Measurements from ENCODE around the gene BUD13. TPM values are rescaled to one million over a fixed set of nuclear protein-coding genes. Genes with fewer than 3 reads are reported as not detected.
"Not testable (repeated sequence)": the region's sequence is repeated elsewhere in the genome, so short reads cannot be mapped to it uniquely, and the experiment has no call there.

The BUD13 gene
- total RNA-seq, 1 donor: 14.5 TPM

DNA sequence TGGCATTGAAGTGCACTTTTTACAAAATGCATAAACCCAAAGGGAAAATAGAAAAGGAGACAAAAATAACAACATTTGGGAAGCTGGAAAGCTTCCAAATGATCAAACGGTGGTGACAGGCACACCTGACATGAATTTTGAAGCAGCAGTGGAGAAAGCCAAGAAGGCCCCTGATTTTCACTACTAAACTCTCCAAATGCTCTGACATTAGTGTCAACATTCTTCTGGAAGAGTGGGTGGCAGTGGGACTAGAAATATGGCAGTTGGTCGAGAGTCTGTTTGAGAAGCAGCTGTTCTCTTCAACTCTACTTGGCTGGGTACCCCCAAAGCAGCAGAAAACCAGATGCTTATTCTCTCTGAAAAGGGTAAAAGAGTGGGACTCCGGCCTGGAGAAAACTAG, 31.2 kb upstream of the BUD13 start:
- Histone ChIP-seq H3K9me3 (ENCODE audit: low read depth, low read length) (no peaks in the 10 kb centered on the region), H3K27me3 (ENCODE audit: insufficient read depth, low read length) (no peaks in the 10 kb centered on the region), H3K4me1 (ENCODE audit: insufficient read depth, low read length) (peaks cover 7% of the 10 kb centered on the region), H3K4me3 (ENCODE audit: insufficient read depth, low read length) (no peak overlapping the region), H3K79me2 (ENCODE audit: insufficient read depth, low read length) (no peaks in the 10 kb centered on the region), H3K36me3 (ENCODE audit: insufficient read depth, low read length) (no peaks in the 10 kb centered on the region), H2AFZ (ENCODE audit: low read length) (no peak overlapping the region), H4K20me1 (ENCODE audit: insufficient read depth, low read length) (no peaks in the 10 kb centered on the region), H3K4me2 (ENCODE audit: insufficient read depth, low read length) (no peak overlapping the region), H3K27ac (ENCODE audit: low read depth, low read length) (no peak overlapping the region)
- no peak for DNase-seq (ENCODE audit: insufficient read length, low spot score, missing footprints)
- TF ChIP-seq, protein P1, sequence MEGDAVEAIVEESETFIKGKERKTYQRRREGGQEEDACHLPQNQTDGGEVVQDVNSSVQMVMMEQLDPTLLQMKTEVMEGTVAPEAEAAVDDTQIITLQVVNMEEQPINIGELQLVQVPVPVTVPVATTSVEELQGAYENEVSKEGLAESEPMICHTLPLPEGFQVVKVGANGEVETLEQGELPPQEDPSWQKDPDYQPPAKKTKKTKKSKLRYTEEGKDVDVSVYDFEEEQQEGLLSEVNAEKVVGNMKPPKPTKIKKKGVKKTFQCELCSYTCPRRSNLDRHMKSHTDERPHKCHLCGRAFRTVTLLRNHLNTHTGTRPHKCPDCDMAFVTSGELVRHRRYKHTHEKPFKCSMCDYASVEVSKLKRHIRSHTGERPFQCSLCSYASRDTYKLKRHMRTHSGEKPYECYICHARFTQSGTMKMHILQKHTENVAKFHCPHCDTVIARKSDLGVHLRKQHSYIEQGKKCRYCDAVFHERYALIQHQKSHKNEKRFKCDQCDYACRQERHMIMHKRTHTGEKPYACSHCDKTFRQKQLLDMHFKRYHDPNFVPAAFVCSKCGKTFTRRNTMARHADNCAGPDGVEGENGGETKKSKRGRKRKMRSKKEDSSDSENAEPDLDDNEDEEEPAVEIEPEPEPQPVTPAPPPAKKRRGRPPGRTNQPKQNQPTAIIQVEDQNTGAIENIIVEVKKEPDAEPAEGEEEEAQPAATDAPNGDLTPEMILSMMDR (IDR thresholded peaks at IDR 0.05; ENCODE audit: extremely low read depth, low read depth, low read length): no peak

DNA sequence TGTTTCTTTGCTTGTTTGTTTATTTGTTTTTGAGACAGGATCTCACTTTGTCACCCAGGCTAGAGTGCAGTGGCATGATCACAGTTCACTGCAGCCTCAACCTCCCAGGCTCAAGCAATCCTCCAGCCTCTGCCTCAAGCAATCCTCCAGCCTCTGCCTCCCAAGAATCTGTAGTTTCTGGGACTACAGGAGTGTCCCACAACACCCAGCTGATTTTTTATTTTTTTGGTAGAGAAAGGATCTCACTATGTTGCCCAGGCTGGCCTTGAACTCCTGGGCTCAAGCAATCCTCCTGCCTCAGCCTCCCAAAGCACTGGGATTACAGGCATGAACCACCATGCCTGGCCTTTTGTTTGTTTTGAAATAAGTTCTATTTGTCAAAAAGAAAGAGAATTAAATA, 28.9 kb upstream of the BUD13 start:
- not testable (repeated sequence) for H3K27ac ChIP-seq (ENCODE audit: low read depth, low read length); H3K4me1 ChIP-seq (ENCODE audit: insufficient read depth, low read length); H3K9me3 ChIP-seq (ENCODE audit: low read depth, low read length); H3K4me2 ChIP-seq (ENCODE audit: insufficient read depth, low read length); H3K27me3 ChIP-seq (ENCODE audit: insufficient read depth, low read length); H3K4me3 ChIP-seq (ENCODE audit: insufficient read depth, low read length); H4K20me1 ChIP-seq (ENCODE audit: insufficient read depth, low read length); H3K36me3 ChIP-seq (ENCODE audit: insufficient read depth, low read length); DNase-seq (ENCODE audit: insufficient read length, low spot score, missing footprints); H2AFZ ChIP-seq (ENCODE audit: low read length); H3K79me2 ChIP-seq (ENCODE audit: insufficient read depth, low read length)

DNA sequence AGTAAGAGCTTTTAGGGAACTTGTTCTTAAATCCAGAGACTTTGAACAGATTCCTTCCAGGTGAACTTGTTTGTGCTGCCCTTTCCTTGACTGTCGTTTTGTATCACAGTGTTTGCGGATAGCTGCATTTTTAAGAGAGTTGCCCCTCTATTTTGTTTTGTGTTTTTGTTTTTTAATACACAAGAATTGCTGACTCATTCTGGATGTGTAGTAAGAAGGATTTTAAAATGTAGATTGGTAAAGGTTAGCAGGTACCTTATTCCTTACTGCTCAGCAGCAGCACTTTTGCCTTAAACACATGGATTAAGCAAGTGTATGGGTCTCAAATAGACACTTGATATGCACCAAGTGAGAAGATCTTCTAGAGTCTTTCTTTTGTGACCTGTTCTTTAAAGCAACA, 27.8 kb upstream of the BUD13 start:
- TF ChIP-seq, protein P1 (IDR thresholded peaks at IDR 0.05; ENCODE audit: extremely low read depth, low read depth, low read length): no peak
- H3K27ac ChIP-seq (ENCODE audit: low read depth, low read length): no peak overlapping the region

DNA sequence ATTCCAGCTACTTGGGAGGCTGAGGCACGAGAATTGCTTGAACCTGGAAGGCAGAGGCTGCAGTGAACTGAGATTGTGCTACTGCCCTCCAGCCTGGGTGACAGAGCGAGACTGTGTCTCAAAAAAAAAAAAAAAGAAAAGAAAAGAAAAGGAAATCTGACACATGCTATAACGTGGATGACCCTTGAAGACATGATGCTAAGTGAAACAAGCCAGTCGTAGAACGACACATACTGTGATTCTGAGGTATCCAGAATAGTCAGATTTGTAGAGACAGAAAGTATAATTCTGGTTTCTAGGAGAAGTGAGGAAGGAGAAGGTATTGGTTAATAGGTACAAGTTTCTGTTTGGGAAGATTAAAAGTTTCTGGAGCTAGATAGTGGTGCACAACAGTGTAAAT, 25.6 kb upstream of the BUD13 start:
- no peaks in the 10 kb centered on the region for H3K79me2 ChIP-seq (ENCODE audit: insufficient read depth, low read length)
- no peak overlapping the region for H3K4me2 ChIP-seq (ENCODE audit: insufficient read depth, low read length)
- no peak overlapping the region for H3K27ac ChIP-seq (ENCODE audit: low read depth, low read length)
- no peak for DNase-seq (ENCODE audit: insufficient read length, low spot score, missing footprints)
- no peaks in the 10 kb centered on the region for H4K20me1 ChIP-seq (ENCODE audit: insufficient read depth, low read length)
- TF ChIP-seq, protein P1 (IDR thresholded peaks at IDR 0.05; ENCODE audit: extremely low read depth, low read depth, low read length): no peak
- H3K27me3 ChIP-seq (ENCODE audit: insufficient read depth, low read length): no peaks in the 10 kb centered on the region
- no peaks in the 10 kb centered on the region for H3K9me3 ChIP-seq (ENCODE audit: low read depth, low read length)
- H2AFZ ChIP-seq (ENCODE audit: low read length): no peak overlapping the region
- H3K4me3 ChIP-seq (ENCODE audit: insufficient read depth, low read length): no peak overlapping the region
- peaks cover 11% of the 10 kb centered on the region for H3K4me1 ChIP-seq (ENCODE audit: insufficient read depth, low read length)
- H3K36me3 ChIP-seq (ENCODE audit: insufficient read depth, low read length): no peaks in the 10 kb centered on the region

More for the DNA sequence above, 27.8 kb upstream of the BUD13 start:
- no peaks in the 10 kb centered on the region for H4K20me1 ChIP-seq (ENCODE audit: insufficient read depth, low read length)
- no peak for DNase-seq (ENCODE audit: insufficient read length, low spot score, missing footprints)
- H2AFZ ChIP-seq (ENCODE audit: low read length): no peak overlapping the region
- no peak overlapping the region for H3K4me2 ChIP-seq (ENCODE audit: insufficient read depth, low read length)
- H3K9me3 ChIP-seq (ENCODE audit: low read depth, low read length): no peaks in the 10 kb centered on the region
- no peaks in the 10 kb centered on the region for H3K36me3 ChIP-seq (ENCODE audit: insufficient read depth, low read length)
- no peak overlapping the region for H3K4me3 ChIP-seq (ENCODE audit: insufficient read depth, low read length)
- H3K4me1 ChIP-seq (ENCODE audit: insufficient read depth, low read length): no peaks in the 10 kb centered on the region
- H3K79me2 ChIP-seq (ENCODE audit: insufficient read depth, low read length): no peaks in the 10 kb centered on the region
- H3K27me3 ChIP-seq (ENCODE audit: insufficient read depth, low read length): no peaks in the 10 kb centered on the region

All from osteoblast (primary cell).